Activated CD4-positive, alpha-beta T cell treated with anti-CD3 and anti-CD28 coated beads, Interleukin-2, amount 50 U/mL, for 16 hours (primary cell): Measurements from ENCODE around the gene CRTAC1.

Experiments used
- DNase-seq: peaks from one replicate; pipeline ENCODE4 v3.0.0-alpha.2; 2020

The CRTAC1 gene

GRCh38 chr10:98030093-98030821, at the start of gene CRTAC1:
Gene CRTAC1, minus strand, starts transcription at chr10:98030621. Its CDS starts 149 bp downstream, at chr10:98030472.
- DNase-seq, result no peak

- no peak for DNase-seq
Observed at GRCh38 chr10:98078774-98079173, 48.4 kb upstream of the CRTAC1 start.

GRCh38 chr10:98077223-98077622, 46.8 kb upstream of the CRTAC1 start:
- no peak for DNase-seq

DNA sequence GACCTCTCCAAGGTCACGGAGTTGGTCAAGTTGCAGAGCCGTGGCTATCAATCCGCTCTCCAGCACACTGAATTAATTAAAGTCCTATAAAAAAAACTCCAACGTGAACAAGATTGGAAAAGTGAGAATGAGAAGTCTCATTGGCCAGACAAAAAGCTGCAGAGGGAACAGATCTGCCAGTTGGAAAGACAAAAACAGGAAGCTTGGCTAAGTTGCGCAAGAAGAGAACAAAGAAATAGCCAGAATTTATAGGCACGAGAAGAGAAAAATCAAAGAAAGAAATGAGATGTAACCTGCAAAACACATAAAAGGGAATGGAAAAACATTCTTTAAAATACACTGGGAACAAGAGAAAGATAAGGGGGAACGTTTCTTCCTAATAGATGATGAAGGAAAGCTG, 45.7 kb upstream of the CRTAC1 start:
- DNase-seq, result no peak

GRCh38 chr10:98074315-98074911, 44.0 kb upstream of the CRTAC1 start:
- no peak for DNase-seq

DNA sequence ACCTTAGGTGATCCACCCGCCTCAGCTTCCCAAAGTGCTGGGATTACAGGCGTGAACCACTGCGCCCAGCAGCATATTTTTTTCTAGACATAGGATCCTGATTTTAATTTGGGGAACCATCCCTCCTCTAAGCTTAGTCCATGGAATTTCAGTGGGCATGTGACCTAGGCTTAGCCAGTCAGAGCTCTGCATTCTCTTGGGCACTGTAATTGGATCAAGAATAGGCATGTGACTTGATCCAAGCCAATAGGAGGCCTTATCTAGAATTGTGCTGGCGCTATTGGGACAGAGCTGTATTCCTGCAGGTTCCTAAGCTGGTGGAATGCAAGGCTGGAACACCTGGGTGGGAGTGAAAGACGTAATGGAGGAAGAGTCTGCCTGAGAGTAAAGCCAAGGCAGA, 36.7 kb upstream of the CRTAC1 start:
- no peak for DNase-seq

- no peak for DNase-seq
Observed at GRCh38 chr10:98063740-98064027, 33.3 kb upstream of the CRTAC1 start.

DNA sequence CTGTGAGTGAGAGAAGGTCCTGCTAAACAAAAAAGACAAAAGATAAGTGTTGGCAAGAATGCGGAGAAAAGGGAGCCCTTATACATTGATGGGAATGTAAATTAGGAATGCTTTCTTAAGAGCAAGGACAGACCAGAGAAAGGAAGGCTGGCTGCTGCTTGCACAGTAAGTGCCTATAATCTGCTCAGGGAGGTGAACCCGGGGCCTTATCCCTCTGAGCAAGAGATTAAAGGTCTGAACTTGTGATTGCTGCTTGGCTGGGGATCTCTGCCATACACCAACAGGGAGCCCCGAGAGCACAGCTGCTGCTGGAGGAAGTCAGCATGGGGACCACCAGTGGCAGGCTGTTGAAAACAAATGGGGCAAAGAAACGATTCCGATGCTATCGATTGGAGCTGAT, 32.0 kb upstream of the CRTAC1 start:
- no peak for DNase-seq

- DNase-seq, result no peak
Observed at GRCh38 chr10:98060079-98060478, 29.7 kb upstream of the CRTAC1 start.

GRCh38 chr10:98058295-98058694, 27.9 kb upstream of the CRTAC1 start:
- DNase-seq, result no peak

DNA sequence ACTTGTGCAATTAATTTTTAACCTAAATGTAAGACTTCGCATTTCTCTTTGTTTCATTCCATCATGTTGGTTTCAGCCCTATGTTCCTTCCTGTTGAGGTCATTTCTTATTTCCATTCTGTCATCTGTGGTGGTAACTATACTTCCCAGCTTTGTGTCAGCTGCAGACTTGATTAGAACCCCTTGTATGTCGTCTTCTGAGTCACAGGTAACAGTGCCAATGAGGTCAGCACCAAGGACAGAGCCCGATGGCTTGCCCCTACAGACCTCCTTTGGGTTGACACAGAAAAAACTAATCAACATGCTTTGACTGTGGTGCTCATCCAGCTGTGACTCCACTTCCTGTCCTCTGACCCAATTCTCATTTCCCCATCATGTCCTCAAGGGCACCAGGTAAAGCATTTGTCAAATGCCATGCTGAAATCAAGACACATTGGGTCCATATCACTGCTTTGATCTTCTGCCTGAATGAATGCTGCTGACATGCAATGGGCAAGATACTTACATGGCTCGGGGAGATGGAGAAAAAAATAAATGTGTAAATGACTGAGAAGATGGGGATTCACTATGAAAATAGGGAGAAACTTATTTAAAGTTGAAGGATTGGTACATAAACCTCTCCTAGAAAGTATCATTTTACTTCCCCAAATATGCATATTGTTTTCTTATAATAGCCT, 25.6 kb upstream of the CRTAC1 start:
- DNase-seq, result no peak

- DNase-seq, result no peak
Observed at GRCh38 chr10:98047009-98047741, 16.8 kb upstream of the CRTAC1 start.

GRCh38 chr10:98045785-98046389, 15.5 kb upstream of the CRTAC1 start:
- peak; percentile 61 for DNase-seq

DNA sequence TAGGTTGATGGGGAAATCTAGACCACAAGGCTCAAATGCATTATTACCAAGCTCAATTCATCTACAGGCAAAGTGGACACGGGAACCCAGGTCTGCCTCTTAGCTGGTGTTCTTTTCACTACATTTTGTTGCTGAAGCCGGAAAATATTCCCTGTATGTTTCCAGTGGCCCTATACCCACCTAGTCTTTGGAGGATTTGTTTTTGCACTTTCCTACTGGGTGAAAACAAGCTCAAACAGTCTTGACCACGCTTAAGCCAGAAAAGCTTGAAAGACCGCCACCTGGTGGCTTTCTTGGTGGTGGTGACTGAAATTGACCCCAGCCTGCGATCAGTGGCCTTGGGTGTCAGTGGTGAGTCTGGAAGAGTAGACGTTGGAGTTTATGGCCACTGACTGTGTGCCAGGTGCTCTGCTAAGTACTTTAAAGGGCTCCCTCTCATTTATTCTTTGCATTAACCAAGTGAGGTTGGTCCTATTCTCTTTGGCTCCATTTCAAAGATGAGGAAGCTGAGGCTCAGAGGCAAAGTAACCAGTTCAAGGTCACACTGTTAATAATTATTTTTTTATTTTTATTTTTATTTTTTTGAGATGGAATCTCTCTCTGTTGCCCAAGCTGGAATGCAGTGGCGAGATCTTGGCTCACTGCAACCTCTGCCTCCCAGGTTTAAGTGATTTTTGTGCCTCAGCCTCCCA, 11.1 kb upstream of the CRTAC1 start:
- DNase-seq, result peak; percentile 46

DNA sequence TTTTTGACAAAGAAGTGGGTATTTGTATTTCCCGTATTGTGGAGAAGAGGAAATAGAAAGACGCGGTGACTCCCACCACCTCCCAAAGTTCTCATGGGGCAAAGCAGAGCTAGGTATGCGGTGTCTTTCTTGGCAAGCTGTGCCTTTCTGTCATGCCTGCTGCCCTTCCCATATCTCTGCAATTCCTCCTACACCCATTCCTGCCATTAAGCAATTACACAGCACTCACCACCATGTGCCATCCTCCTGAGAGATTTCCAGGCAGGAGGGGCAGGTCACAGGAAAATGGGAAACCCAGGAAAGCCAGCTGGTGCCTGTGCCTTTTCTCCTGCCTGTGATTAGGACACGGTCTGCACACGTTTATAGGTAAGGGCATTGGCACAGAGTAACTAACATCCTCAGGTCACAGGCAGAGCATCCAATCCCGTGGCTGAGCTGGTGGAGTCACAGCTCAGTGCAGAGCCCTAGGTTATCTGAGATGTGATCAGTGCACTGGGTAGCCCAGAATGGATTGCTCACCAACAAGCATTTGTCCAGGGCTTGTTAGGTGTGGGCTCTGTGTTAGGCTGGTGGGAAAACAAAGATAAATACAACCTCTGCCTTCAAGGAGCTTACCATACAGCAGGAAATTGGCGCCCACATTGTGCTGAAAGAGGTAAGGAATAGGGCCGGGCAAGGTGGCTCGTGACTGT, 9.4 kb upstream of the CRTAC1 start:
- no peak for DNase-seq

DNA sequence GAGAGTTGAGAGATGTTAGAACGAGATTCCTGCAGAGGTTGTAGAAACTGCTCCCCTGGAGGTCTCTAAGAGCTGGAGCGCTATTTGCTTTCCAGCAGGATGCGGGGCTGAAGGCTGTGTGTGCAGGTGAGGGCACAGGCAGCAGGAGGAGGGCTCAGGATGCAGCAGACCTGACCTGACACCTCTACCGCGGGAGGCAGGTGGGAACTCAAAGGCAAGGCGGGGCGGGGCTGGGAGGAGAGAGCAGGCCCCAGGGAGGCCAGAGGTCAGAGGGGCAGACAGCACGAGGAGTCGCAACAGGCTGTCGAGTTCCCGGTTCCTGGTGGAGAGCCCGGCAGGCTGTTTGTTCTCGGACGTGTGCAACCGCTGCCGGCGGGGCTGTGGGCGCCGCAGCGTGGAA, 7.9 kb upstream of the CRTAC1 start:
- DNase-seq, result no peak

- no peak for DNase-seq
Observed at GRCh38 chr10:98035599-98035998, 5.2 kb upstream of the CRTAC1 start.

DNA sequence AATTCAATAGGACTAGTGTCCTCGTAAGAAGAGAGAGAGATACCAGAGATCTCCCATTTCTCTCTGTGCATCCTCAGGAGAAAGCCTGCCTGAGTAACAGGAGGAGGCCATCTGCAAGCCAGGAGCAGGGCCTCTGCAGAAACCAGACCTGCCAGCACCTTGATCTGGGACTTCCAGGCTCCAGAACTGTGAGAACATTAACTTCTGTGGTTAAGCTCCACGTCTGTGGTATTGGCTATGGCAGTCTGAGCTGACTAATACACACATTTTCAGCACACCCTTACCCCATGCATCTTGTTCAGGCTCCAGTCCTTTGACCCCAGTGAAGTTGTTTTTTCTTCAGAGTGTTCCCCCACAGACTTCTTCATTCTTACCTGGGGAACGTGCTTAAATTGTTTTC, 3.1 kb upstream of the CRTAC1 start:
- DNase-seq, result no peak

- no peak for DNase-seq
Observed at GRCh38 chr10:98031440-98031839, 1.0 kb upstream of the CRTAC1 start.

DNA sequence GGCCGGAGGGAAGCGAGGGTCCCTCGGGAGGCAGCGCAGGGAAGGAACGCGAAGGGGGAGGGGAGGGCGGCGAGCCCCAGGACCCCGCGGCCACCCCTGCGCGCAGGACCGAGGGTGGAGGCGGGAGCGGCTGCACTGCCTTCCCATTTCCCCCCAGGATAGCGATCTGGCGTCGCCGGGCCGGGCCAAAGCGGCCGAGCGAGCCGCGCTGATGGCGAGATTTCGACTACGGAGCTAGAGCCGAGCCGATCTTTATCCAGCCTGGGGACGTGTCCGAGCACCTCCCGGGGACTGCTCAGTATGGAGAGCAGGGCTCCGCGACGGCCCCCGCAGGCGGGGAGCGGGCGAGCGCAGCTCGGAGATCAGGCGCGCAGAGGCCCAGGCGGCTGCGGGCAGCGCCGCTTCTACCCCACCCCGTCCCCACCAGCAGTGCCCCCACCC, 590 bp upstream of the CRTAC1 start:
- no peak for DNase-seq

- no peak for DNase-seq
Observed at GRCh38 chr10:98029149-98030092, 1.0 kb downstream of the CRTAC1 start.
